ENCODE data around the gene RAG1. TPM values are rescaled to one million over a fixed set of nuclear protein-coding genes. Genes with fewer than 3 reads are reported as not detected.

RAG1 gene
- polyA plus RNA-seq, 1 donor from 2014 or later, result 0.16 TPM

- no peaks in the 10 kb centered on the region for H3K9me2 ChIP-seq (ENCODE audit: insufficient read depth, low read length)
- H3F3A ChIP-seq (ENCODE audit: insufficient read depth, low read length, poor library complexity, severe bottlenecking), result no peaks in the 10 kb centered on the region
- no peak overlapping the region for H2AFZ ChIP-seq (ENCODE audit: low read depth, low read length)
- no peak overlapping the region for H3K9ac ChIP-seq (ENCODE audit: low read length)
- H3K27me3 ChIP-seq (ENCODE audit: insufficient read depth, low read depth, low read length), result no peaks in the 10 kb centered on the region
- H3K27ac ChIP-seq (ENCODE audit: low read length), result no peak overlapping the region
- H3K4me2 ChIP-seq (ENCODE audit: low read length), result no peak overlapping the region
- no peaks in the 10 kb centered on the region for H3K36me3 ChIP-seq (ENCODE audit: insufficient read depth, low read length)
- H3K79me2 ChIP-seq (replicated peaks; ENCODE audit: insufficient read depth, low read length), result no peaks in the 10 kb centered on the region
- TF ChIP-seq TAF1 (IDR thresholded peaks at IDR 0.05; ENCODE audit: low read depth) (no peak), POLR2AphosphoS5 (IDR thresholded peaks at IDR 0.05) (no peak), REST (IDR thresholded peaks at IDR 0.05; ENCODE audit: borderline replicate concordance) (no peak), MXI1 (conservative IDR thresholded peaks at IDR 0.05; ENCODE audit: poor library complexity, severe bottlenecking) (no peak), EZH2 (IDR thresholded peaks at IDR 0.05; ENCODE audit: borderline replicate concordance, insufficient read depth, low read length, poor library complexity, severe bottlenecking) (no peak)
- no peak overlapping the region for H3K4me3 ChIP-seq (ENCODE audit: low read length)
- H4K20me1 ChIP-seq (ENCODE audit: insufficient read depth), result no peaks in the 10 kb centered on the region
- H3K9me3 ChIP-seq (ENCODE audit: low read length), result no peaks in the 10 kb centered on the region
Measured at GRCh38 chr11:36627471-36627870, 59.7 kb downstream of the RAG1 start.

DNA sequence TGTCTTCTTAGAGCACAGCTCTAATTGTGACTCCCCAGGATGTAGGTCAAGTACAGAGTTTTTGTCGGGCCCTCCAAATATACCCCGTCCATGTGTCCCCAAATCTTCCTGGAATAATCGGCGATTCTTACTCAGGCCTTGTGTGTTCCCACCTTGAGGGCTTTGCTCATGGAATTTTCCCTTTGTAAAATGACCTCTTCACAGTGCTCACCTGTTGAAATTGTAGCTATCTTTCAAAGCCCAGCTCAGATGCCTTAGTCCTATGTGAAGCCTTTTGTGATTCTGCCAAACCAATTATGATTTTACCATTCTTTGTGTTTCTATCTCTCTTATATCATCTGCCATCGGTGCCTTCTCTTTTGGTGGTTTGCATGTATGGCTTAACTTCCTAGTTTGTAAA, 60.3 kb downstream of the RAG1 start:
- Histone ChIP-seq H3K9me3 (ENCODE audit: low read length) (no peaks in the 10 kb centered on the region), H3K27ac (ENCODE audit: low read length) (no peak overlapping the region), H3K4me2 (ENCODE audit: low read length) (no peak overlapping the region), H4K20me1 (ENCODE audit: insufficient read depth) (no peaks in the 10 kb centered on the region), H3K79me2 (replicated peaks; ENCODE audit: insufficient read depth, low read length) (no peaks in the 10 kb centered on the region), H3K4me3 (ENCODE audit: low read length) (no peak overlapping the region), H3K9ac (ENCODE audit: low read length) (no peak overlapping the region), H2AFZ (ENCODE audit: low read depth, low read length) (no peak overlapping the region), H3K36me3 (ENCODE audit: insufficient read depth, low read length) (no peaks in the 10 kb centered on the region), H3K9me2 (ENCODE audit: insufficient read depth, low read length) (no peaks in the 10 kb centered on the region), H3K27me3 (ENCODE audit: insufficient read depth, low read depth, low read length) (no peaks in the 10 kb centered on the region), H3F3A (ENCODE audit: insufficient read depth, low read length, poor library complexity, severe bottlenecking) (no peaks in the 10 kb centered on the region)
- no peak for TF ChIP-seq REST (IDR thresholded peaks at IDR 0.05; ENCODE audit: borderline replicate concordance)
- TF ChIP-seq POLR2AphosphoS5 (IDR thresholded peaks at IDR 0.05), result no peak
- TF ChIP-seq EZH2 (IDR thresholded peaks at IDR 0.05; ENCODE audit: borderline replicate concordance, insufficient read depth, low read length, poor library complexity, severe bottlenecking), result no peak
- TF ChIP-seq MXI1 (conservative IDR thresholded peaks at IDR 0.05; ENCODE audit: poor library complexity, severe bottlenecking), result no peak
- no peak for TF ChIP-seq EP300 (conservative IDR thresholded peaks at IDR 0.05; ENCODE audit: poor library complexity, severe bottlenecking)
- TF ChIP-seq SMC3 (conservative IDR thresholded peaks at IDR 0.05; ENCODE audit: poor library complexity), result no peak
- no peak for TF ChIP-seq RAD21 (conservative IDR thresholded peaks at IDR 0.05)
- no peak for TF ChIP-seq TAF1 (IDR thresholded peaks at IDR 0.05; ENCODE audit: low read depth)
- TF ChIP-seq, protein P1, sequence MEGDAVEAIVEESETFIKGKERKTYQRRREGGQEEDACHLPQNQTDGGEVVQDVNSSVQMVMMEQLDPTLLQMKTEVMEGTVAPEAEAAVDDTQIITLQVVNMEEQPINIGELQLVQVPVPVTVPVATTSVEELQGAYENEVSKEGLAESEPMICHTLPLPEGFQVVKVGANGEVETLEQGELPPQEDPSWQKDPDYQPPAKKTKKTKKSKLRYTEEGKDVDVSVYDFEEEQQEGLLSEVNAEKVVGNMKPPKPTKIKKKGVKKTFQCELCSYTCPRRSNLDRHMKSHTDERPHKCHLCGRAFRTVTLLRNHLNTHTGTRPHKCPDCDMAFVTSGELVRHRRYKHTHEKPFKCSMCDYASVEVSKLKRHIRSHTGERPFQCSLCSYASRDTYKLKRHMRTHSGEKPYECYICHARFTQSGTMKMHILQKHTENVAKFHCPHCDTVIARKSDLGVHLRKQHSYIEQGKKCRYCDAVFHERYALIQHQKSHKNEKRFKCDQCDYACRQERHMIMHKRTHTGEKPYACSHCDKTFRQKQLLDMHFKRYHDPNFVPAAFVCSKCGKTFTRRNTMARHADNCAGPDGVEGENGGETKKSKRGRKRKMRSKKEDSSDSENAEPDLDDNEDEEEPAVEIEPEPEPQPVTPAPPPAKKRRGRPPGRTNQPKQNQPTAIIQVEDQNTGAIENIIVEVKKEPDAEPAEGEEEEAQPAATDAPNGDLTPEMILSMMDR (IDR thresholded peaks at IDR 0.05; ENCODE audit: poor library complexity, severe bottlenecking), result no peak
